Inflammatory macrophage treated with lipopolysaccharide for 1 hour (primary cell): ENCODE data around the gene PLD6.
"Not testable (repeated sequence)": the region's sequence is repeated elsewhere in the genome, so short reads cannot be mapped to it uniquely, and the experiment has no call there.

ENCODE experiments used
- DNase-seq, 2 donors: peaks; one replicate each; pipeline ENCODE4 v3.0.0-alpha.2; 2020 to 2022

The PLD6 gene

DNA sequence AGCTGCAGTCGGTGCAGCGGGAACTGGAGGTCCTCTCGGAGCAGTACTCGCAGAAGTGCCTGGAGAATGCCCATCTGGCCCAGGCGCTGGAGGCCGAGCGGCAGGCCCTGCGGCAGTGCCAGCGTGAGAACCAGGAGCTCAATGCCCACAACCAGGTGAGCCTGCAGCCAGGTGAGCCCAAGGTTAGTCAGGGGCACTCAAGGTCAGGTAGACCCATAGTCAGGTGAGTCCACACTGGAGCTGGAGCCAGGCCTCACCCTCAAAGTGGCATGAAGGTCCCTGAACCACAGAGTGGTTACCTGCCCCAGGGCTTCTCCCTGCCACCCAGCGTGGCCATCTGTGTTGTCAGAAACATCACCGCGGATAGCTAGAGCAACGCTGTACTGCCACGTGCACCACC, 32.2 kb downstream of the PLD6 start:
- DNase-seq, result no peak

DNA sequence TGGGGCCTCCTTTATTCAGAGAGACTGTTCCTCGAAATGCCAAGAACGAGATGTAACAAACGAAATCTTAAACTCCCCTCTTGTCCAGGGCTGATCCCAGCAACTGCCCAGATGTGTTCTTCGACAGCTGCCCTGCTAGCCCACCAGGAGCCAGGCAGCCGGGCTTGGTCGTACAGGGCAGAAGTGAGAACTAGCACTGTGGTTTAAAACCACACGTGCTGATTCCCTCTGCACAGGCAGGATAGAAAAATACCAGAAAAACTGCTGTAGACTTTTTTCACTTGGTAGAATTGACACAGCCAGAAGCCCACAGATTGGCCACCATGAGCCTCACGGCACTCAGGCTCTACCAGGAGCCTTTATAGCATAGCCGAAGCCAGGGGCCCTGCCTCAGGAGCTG, 33.1 kb downstream of the PLD6 start:
- no peak for DNase-seq

DNA sequence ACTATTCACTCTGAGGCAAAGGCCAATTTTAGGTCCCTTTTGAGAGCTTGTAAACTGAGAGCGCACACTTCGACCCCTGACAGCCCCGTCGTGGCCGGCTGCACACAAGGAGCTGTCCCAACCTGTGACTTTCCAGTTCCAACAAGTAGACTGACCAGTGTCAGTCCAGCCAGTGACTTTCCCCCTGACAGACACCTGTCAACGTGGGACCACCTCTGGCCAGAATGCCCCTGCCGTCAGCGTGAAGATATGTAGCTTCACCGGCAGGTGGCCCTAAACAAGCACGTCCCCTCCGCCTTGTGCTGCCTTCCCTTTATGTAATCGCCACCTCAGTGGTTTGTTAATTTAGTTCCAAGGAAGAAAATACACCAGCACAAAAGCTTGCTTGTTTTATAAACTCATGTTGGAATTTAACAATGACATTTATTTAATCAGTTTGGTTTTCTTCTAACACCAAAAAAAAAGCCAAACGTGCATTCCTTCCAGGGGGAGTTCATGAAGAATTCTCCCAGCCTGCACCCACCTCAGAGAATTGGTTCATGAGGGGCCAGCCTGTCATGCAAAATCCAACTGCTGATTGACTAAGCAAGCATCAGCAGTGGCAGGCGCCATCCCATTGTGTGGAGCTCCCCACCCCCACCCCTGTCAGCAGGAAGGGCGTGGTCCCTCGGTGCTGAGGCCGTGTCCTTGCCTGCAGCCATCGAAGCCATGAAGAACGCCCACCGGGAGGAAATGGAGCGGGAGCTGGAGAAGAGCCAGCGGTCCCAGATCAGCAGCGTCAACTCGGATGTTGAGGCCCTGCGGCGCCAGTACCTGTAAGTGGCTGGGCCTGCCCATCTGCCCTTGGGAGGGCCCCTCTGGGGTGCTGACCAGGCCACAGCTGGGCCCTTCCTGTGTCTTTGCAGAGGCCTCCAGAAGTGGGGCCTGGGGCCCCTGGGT, 33.9 kb downstream of the PLD6 start:
- DNase-seq, result no peak

DNA sequence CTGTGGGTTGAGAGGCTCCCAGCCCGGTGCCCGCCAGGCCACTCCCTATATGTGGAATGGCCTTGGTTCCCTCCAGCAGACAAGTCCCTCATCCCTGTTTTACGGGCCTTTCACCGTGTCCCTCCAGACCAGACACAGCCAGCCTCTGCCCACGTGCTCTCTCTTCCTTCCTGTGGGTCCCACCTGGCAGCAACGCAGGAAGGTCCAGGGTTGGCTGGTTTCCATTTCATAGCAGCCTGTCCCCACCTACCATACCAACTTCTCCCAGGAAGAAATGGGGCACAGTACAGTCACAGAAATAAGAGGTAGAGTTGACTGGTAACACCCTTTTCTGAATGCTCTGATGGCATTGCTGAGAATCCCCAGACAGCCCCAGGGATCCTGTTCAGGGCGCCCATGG, 34.9 kb downstream of the PLD6 start:
- no peak for DNase-seq

DNA sequence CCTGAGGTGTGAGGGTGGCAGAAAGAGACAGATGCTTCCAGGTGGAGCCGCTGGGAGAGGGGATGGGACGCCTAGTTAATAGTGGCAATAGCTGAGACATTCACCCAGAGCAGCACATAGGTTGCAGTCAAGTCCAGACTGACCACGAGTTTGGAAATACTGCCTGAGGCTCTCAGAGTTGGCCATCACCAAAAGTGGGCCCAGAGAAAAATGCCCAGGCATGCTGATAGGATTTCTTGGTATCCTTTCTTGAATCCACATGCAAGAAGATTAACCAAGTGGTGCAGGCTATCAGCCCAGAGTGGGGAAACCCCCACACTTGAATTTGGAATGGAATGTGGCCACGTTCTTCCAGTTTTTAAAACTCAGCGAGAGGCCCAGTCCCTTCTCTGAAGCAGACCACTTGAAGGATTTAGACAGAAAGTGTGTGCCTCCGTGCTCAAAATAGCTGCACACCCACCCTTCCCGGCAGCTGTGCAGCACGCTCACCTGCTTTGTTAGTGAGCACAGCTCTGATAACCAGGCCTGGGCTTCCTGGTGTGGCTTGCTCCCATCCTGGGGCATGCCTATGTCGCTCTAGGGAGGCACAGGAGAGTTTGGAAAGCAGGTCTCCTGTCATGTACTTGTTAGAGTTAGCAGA, 35.7 kb downstream of the PLD6 start:
- no peak for DNase-seq

DNA sequence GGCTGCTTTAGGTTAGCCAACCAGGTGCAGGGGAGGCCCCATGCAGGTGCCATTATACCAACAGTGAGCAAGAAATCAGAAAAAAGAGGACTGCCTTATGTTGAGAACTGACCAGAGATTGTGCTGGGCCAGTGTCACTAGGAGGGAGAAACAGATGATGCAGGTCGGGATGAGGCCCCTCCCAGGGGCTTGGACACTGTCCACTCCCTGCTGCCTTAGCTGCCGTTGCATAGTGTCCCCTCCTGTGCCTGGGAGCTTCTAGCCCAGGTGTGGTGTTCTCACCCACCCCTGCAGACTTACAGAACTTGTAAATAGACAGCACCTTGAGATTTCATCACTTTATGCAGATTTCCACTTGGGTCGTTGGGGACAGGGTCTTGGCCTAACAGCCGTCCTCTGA, 36.7 kb downstream of the PLD6 start:
- DNase-seq, result no peak

DNA sequence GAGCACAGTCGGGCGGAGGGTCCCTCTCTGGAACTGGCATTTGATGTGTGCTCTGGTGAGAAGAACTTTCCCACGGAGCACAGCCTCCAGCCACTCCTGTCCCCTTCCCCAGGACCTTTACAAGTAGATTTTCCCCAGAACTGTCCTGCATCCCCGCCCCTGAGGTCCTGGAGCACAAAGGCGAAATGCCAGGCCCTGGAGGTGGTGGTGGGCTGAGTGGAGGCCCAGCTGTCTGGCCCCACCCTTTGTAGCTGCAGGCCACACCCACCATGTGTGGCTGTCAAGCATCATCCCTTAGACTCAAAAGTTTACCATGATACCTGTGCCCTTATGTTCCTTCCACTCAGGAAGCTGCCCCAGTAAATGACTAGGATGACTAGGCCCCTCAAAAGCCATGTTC, 37.7 kb downstream of the PLD6 start:
- no peak for DNase-seq

DNA sequence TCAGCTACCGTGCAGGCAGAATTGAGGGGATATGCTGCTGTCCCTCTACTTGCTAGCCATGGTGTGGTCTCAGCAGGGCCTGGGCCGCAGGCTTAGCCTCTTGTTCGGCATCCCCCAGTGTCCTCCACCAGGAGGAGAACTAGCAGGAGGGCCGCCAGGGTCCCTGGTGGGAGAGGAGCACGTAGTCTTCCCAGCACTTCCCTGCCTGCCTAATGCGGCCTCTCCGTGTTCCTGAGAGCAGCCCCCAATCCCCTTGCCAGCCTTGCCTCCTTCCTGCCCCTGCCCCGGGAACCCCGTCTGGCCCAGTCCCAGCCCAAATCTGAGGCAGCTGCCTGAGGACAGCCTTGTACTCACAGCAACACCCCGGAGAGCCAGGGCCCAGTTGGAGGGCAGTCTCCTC, 38.1 kb downstream of the PLD6 start:
- DNase-seq, result no peak

DNA sequence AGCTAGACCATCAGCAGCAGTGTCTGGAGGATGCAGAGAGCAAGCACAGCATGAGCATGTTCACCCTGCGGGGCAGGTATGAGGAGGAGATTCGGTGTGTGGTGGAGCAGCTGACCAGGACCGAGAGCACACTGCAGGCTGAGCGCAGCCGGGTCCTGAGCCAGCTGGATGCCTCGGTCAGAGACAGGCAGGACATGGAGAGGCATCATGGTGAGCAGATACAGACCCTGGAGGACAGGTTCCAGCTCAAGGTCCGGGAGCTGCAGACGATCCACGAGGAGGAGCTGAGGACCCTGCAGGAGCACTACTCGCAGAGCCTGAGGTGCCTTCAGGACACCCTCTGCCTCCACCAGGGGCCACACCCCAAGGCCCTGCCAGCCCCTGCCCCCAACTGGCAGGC, 38.8 kb downstream of the PLD6 start:
- no peak for DNase-seq

DNA sequence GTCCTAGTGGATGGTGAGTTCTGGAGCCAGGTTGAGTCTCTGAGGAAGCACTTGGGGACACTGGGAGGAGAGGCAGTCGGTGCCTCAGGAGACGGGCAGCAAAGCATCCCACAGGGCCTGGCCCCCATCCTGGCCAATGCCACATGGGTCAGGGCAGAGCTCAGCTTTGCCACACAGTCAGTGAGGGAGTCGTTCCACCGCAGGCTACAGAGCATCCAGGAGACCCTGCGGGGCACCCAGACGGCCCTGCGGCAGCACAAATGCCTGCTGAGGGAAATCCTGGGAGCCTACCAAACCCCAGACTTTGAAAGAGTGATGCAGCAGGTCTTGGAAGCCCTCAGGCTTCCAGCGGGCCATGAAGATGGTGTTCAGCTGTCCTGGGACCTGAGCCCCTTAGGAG, 39.7 kb downstream of the PLD6 start:
- no peak for DNase-seq

DNA sequence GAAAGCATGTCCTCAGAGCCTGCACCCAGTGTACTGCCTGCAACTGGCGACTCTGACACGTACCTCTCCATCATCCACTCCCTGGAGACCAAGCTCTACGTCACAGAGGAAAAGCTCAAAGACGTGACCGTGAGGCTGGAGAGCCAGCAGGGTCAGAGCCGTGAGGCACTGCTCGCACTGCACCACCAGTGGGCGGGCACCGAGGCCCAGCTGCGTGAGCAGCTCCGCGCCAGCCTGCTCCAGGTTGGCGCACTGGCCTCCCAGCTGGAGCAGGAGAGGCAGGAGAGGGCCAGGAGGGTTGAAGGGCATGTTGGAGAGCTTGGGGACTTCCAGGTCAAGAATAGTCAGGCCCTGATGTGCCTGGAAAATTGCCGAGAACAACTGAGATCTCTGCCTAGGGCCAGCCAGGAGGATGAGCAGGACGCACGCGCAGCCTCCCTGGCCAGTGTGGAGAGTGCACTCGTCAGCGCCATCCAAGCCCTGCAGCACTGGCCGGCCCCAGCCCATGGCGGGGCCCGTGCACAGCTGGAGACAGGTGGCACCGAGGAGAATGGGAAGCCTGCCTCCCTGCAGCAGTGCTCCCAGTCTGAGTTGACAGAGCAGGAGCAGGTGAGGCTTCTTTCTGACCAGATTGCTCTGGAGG, 40.3 kb downstream of the PLD6 start:
- no peak for DNase-seq

DNA sequence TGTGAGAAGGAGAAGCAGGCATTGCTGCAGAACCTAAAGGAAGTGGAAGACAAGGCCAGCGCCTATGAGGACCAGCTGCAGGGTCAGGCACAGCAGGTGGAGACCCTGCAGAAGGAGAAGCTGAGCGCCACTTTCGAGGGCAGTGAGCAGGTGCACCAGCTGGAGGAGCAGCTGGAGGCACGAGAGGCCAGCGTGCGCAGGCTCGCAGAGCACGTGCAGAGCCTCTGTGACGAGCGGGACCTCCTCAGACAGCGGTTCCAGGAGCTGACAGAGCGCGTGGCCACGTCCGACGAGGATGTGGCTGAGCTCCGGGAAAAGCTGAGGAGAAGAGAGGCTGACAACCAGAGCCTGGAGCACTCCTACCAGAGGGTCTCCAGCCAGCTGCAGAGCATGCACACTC, 41.5 kb downstream of the PLD6 start:
- DNase-seq, result no peak

DNA sequence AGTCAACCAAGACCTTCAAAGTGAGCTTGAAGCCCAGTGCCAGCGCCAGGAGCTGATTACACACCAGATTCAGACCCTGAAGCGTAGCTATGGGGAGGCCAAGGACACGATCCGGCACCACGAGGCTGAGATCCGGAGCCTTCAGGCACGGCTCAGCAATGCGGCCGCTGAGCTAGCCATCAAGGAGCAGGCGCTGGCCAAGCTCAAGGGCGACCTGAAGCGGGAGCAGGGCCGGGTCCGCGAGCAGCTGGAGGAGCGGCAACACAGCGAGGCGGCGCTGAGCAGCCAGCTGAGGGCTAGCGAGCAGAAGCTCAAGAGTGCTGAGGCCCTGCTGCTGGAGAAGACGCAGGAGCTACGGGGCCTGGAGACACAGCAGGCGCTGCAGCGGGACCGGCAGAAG, 42.0 kb downstream of the PLD6 start:
- DNase-seq, result no peak

DNA sequence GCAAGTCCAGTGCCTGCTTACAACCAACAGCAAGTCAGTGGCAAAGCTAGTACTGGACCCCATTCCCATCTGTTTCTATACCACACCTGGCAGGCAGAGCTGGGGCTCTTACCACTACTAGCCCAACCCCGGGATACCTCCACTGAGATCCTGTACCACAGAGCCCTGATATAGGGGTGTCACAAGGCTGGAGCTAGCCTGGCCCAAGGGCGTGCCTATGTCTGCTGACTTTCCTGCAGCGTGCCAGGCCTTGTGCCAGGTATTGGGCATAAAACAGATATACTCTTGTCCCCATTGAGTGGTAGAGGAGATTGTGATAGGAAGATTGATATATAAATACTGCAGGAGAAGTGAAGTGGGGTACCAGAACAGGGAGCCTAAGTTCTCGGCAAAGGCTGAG, 44.4 kb downstream of the PLD6 start:
- no peak for DNase-seq

DNA sequence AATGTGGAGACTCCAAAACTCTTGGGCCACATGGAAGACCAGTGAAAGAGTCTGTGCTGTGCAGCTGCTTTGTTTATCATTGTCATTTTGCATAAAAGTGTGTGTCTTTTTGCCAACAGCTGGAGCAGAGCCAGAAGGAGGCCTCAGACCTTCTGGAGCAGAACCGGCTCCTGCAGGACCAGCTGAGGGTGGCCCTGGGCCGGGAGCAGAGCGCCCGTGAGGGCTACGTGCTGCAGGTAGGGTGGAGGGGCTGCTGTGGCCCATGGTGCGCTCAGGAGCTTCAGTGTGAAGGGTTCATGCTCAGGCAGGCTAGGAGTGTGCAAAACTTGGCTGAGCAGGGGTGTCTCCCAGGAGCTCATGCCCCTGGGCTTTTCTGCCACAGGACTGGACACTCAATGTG, 45.0 kb downstream of the PLD6 start:
- no peak for DNase-seq

DNA sequence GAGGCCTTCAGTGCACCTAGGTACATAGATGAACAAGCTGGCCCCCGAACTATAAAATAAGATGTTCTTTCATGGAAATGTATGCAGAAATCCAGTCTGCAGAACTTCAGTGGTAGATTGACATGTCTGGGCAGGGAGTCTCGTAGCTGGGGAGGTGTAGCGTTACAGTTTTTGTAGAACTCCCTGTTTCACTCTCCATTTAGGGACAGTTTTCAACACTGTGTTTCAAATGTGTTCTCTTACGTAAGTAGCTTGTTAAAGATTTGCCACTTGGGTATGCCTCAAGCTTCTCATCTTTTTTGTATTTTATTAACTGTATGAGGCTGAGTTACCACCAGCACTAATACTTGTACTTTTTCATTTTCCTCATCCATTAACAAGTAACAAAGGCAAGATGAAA, 46.6 kb downstream of the PLD6 start:
- DNase-seq, result no peak

DNA sequence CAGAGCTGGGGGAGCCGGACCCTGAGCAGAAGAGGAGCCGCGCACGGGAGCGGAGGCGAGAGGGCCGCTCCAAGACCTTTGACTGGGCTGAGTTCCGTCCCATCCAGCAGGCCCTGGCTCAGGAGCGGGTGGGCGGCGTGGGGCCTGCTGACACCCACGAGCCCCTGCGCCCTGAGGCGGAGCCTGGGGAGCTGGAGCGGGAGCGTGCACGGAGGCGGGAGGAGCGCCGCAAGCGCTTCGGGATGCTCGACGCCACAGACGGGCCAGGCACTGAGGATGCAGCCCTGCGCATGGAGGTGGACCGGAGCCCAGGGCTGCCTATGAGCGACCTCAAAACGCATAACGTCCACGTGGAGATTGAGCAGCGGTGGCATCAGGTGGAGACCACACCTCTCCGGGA, 47.6 kb downstream of the PLD6 start:
- not testable (repeated sequence) for DNase-seq

DNA sequence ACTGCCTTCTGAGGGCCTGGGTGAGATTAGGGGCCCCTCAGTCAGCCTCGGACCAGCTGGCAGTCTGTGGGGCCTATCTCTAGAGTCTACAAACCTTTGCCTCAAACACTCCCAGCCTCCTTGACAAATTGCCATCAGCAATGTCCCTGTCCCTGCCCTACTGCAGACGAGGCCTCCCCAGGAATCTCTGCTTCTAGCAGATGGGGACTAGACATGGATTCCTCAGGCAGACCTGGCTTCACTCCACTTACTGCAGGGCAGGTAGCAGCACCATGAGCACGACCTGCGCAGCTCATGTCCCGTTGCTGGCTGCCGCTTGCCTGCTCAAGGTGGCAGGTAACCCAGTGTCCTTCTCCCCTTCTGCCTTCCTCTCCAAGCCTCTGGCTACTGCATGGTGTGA, 49.1 kb downstream of the PLD6 start:
- no peak for DNase-seq

DNA sequence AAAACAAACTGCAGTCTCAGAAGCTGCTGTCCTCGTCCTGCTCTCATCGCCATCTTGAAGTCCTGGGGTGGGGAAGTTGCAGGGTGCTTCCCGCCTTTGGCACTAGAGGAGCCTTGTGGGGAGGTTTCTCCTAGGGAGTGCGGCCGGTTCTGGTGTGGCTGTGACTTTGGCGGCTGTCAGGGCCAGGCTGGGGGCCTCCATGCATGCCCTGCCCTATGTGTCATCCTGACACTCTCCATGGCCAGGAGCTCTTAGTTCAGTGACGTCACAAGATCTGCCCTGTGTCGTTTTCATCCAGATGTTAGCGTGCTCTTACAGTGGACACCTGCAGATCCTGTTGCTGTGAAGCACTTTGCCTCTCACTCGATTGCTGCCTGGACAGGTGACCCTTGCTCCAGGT, 49.6 kb downstream of the PLD6 start:
- no peak for DNase-seq

DNA sequence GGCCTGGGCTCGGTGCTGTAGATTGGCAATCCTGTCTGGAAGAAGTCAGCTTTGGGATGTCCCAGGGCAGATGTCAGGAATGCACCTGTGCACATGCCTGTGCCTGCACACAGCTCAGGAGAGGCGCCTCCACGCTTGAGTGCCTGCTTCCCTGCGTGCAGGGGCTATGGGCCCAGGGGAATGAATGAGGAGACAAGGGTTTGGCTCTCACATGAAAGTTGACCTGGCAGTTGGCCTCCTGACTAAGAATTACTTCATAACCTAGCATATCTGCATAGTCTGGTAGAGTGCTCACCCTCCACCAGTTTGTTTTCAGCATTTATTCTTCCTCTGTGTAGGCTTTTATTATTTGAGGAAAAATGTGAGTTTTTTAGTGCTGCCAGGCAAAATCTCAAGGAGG, 50.0 kb downstream of the PLD6 start:
- no peak for DNase-seq

DNA sequence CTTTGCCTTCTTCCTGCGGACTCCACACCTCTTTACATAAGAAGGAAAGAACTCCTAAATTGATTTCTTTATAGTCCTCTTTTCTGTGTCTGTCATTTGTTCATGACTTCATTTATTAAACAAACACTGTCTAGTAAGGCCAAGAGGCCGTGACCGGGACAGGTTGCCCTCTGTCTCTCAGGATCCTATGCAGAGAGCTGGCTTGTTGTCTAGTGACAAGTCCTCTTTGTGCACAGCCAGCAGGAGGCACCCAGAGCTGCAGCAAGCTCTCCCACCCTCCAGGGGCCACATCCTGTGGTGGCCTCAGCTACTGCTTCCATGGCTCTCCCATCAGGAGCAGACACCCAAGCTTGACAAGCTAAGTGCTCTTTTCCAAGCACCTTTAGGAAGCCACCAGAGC, 50.6 kb downstream of the PLD6 start:
- no peak for DNase-seq

DNA sequence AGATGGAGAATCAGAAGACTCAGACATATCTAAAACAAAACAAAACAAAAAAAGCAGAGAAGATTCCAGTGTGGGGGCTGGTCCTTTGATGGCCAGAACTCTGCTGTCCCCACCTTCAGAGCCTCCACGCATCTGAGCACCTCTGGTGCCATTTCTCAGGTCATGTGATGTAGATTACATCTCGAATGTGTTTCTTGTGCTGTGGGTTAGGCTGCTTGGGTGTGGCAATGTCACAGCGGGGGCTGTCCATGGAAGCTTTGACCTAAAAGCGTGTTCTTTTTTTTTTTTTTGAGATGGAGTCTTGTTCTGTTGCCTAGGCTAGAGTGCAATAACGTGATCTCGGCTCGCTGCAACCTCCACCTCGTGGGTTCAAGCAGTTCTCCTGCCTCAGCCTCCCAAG, 51.2 kb downstream of the PLD6 start:
- no peak for DNase-seq

DNA sequence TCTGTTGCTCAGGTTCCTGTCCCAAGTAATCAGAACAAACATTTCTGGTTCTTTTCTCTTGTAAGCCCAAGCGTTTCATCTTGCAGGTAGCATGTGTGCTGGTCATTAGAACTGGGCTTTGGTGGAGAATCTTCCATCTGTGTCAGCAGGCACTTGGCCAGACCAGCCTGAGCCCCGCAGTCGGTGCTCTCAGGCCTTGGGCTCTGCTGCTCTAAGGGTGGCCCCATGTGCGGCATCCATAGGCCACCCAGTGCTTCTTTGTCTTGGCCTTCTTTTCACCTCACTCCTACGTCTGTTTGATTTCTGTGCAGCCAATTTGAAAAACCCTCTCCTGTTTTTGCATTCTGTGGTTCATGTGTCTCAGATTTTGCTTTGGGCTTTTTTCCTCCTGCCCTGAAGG, 51.6 kb downstream of the PLD6 start:
- DNase-seq, result no peak

DNA sequence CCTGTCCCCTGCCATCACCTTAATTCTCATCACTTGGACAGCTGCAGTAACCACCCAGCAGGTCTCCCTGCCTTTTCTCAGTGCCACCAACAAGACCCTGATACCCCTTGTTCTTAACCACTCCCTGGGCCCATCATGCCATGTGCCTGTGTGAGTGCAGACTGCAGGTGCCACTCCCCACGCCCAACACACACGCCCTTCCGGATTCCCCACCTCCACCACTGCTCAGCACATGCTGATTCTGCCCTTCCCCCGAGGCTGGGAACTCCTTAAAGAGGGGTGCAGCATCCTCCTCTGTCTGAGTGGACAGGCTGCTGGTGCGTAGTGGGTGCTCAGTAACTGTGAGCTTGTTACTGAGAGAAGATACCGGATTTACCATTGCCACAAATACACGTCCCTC, 52.4 kb downstream of the PLD6 start:
- DNase-seq, result no peak
